OCI-LY7 (cell line): Measurements from ENCODE around the gene DUSP19.

ENCODE experiments used
- EZH2phosphoT487 ChIP-seq: fragments of 200-600 bp; sonication (generic); IDR thresholded peaks from 2 replicates; pipeline ENCODE4 v1.6.1; 2018; ENCODE audit warnings: low read depth, borderline replicate concordance, mild to moderate bottlenecking, mixed run types, antibody characterized with exemption, low read length, moderate library complexity, mixed read lengths
- TF ChIP-seq, protein P1 (sequence below): fragments of 200-600 bp; sonication (generic); conservative IDR thresholded peaks from 2 replicates; pipeline ENCODE4 v1.5.1; 2014; ENCODE audit warnings: mild to moderate bottlenecking, antibody characterized with exemption, low read length, moderate library complexity, mixed read lengths

DNA sequence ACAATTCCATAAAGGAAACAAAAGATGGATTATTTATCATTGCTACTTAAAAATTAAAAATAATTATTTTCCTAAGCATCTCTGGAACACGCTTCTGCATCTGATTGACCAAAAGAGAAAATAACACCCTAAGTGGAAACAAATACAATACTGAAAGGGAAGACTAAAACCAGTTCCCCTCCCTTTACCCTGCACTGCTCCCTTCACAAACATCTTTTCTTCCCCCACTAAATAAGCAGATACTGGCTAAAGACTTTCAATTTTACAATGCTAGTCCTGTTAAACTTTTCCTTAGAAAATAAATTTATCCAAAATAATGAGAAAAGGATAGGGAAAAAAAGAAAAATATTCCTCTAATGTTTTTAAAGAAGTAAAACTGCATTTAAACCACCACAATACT is 44.6 kb upstream of the DUSP19 start:
- TF ChIP-seq, protein P1, sequence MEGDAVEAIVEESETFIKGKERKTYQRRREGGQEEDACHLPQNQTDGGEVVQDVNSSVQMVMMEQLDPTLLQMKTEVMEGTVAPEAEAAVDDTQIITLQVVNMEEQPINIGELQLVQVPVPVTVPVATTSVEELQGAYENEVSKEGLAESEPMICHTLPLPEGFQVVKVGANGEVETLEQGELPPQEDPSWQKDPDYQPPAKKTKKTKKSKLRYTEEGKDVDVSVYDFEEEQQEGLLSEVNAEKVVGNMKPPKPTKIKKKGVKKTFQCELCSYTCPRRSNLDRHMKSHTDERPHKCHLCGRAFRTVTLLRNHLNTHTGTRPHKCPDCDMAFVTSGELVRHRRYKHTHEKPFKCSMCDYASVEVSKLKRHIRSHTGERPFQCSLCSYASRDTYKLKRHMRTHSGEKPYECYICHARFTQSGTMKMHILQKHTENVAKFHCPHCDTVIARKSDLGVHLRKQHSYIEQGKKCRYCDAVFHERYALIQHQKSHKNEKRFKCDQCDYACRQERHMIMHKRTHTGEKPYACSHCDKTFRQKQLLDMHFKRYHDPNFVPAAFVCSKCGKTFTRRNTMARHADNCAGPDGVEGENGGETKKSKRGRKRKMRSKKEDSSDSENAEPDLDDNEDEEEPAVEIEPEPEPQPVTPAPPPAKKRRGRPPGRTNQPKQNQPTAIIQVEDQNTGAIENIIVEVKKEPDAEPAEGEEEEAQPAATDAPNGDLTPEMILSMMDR = no peak
- TF ChIP-seq EZH2phosphoT487 = no peak
